Gastroesophageal sphincter (tissue), 4 donors: ENCODE measurements around the gene ITCH. TPM values are rescaled to one million over a fixed set of nuclear protein-coding genes. Genes with fewer than 3 reads are reported as not detected.
"Not testable (repeated sequence)": the region's sequence is repeated elsewhere in the genome, so short reads cannot be mapped to it uniquely, and the experiment has no call there.

Experiments
- ATAC-seq: fragments of 150-250 bp; one replicate; pipeline ENCODE4 v1.9.1; 2016; ENCODE audit warnings: mild to moderate bottlenecking, moderate library complexity
- H3K27ac ChIP-seq, 4 donors: fragments of 200-600 bp; sonication (generic) in 3 of 4; 1 replicate in 3 of 4; 2 replicates in 1 of 4; pipeline ENCODE4 v1.5.1; 2016 to 2019
- H3K27me3 ChIP-seq: fragments of 200-600 bp; sonication (generic); one replicate; pipeline ENCODE4 v1.5.1; 2019
- H3K36me3 ChIP-seq, 2 donors: fragments of 200-600 bp; sonication (generic); one replicate each; pipeline ENCODE4 v1.5.1; 2019; ENCODE audit warnings: control low read depth in 1 of 2
- H3K4me1 ChIP-seq, 3 donors: fragments of 200-600 bp; sonication (generic); 1 replicate in 2 of 3; 2 replicates in 1 of 3; pipeline ENCODE4 v1.5.1; 2016 to 2019; ENCODE audit warnings: control low read depth in 2 of 3
- H3K4me3 ChIP-seq, 2 donors: fragments of 200-600 bp; sonication (generic); one replicate each; pipeline ENCODE4 v1.5.1; 2019; ENCODE audit warnings: mild to moderate bottlenecking in 1 of 2, moderate library complexity in 1 of 2
- H3K9me3 ChIP-seq, 3 donors: fragments of 200-600 bp; sonication (generic); one replicate each; pipeline ENCODE4 v1.5.1; 2017 to 2019; ENCODE audit warnings: control low read depth in 2 of 3
- CTCF ChIP-seq, 4 experiments: fragments of 200-600 bp in 2 of 4; fragments of 450-650 bp in 2 of 4; sonication (generic) in 1 of 4; IDR thresholded peaks; one replicate each; pipeline ENCODE4 v1.5.1; 2017 to 2019; ENCODE audit warnings: antibody characterized with exemption in 4 of 4, mild to moderate bottlenecking in 2 of 4, moderate library complexity in 2 of 4
- EP300 ChIP-seq: sonication (generic); formaldehyde crosslinking; IDR thresholded peaks from one replicate; pipeline ENCODE4 v1.6.1; 2017; ENCODE audit warnings: antibody characterized with exemption, mild to moderate bottlenecking
- POLR2A ChIP-seq, 2 donors: fragments of 450-650 bp; IDR thresholded peaks; one replicate each; pipeline ENCODE4 v1.6.1; 2017; ENCODE audit warnings: antibody characterized with exemption in 2 of 2, mild to moderate bottlenecking in 2 of 2, moderate library complexity in 1 of 2
- POLR2AphosphoS5 ChIP-seq: sonication (generic); formaldehyde crosslinking; IDR thresholded peaks from one replicate; pipeline ENCODE4 v1.6.1; 2017; ENCODE audit warnings: antibody characterized with exemption
- WGBS, 2 donors: methylation state at CpG; one replicate each; pipeline ENCODE4 v1.1.5; 2018; ENCODE audit warnings: low coverage in 1 of 2; 5-methylcytosine and 5-hydroxymethylcytosine counted together
- total RNA-seq, 4 donors: library from RNA; depleted of rRNA; stranded (reverse); fragments of >200 nt; gene quantifications; one replicate each; pipeline ENCODE4 v1.1.0, GENCODE V29; 2016

ITCH gene
- total RNA-seq, 4 donors from 2014 or later: 59.5 to 75.5 (median 65.1) TPM

DNA sequence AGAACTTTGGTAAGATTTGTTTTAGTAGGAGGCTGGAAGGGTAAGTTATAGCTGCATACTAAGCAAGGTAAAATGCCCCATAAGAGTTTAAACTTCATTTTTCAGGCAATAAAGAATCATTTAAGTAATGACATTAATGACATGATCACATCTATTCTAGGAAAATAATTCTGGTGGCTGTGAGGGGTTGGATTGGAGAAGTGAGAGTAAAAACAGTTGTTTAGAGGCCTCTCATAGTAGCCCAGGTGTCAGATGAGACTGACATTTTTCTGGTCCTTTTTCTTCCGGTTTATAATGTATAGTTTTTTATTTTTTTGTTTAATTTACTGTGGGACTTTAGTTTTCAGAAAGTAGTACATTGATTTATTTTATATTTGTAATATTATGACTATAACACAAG, 40.8 kb downstream of the ITCH start:
- Histone ChIP-seq H3K27ac (no peak overlapping the region), H3K9me3 (no peaks in the 10 kb centered on the region), H3K36me3 (peaks cover 0 to 34% of the 10 kb centered on the region in 2 donors), H3K27me3 (no peaks in the 10 kb centered on the region), H3K4me3 (no peak overlapping the region), H3K4me1 (peaks cover 0 to 45% (median 0%) of the 10 kb centered on the region in 3 donors)
- no peak for TF ChIP-seq EP300
- no peak for TF ChIP-seq POLR2A (IDR thresholded peaks at IDR 0.05)
- TF ChIP-seq POLR2AphosphoS5: no peak
- TF ChIP-seq CTCF (IDR thresholded peaks at IDR 0.05): no peak
- ATAC-seq: no peak
- WGBS, 2 donors: 83 to 86% methylated on average over 1 of the region's 1 CpG

DNA sequence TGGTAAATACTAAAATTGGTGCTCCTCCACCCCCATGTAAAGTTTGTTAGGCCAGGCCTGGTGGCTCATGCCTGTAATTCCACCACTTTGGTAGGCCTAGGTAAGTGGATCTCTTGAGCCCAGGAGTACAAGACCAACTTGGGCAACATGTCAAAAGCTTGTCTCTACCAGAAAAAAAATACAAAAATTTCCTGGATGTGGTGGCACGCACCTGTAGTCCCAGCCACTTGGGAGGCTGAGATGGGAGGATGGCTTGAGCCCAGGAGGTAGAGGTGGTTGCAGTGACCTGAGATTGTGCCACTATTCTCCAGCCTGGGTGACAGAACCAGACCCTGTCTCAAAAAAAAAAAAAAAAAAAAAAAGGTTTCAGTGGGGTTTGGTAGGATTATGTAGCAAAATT, 41.7 kb downstream of the ITCH start:
- no peaks in the 10 kb centered on the region for H3K27me3 ChIP-seq
- 100% methylated on average over 1 of the region's 1 CpG; no CpG with 5 or more reads in 1 of the 2 donors for WGBS, 2 donors
- ATAC-seq: no peak
- H3K27ac ChIP-seq: no peak overlapping the region
- no peaks in the 10 kb centered on the region for H3K9me3 ChIP-seq
- no peak overlapping the region for H3K4me3 ChIP-seq
- peaks cover 0 to 45% (median 0%) of the 10 kb centered on the region in 3 donors for H3K4me1 ChIP-seq
- H3K36me3 ChIP-seq: peaks cover 0 to 36% of the 10 kb centered on the region in 2 donors
- no peak for TF ChIP-seq EP300
- no peak for TF ChIP-seq CTCF (IDR thresholded peaks at IDR 0.05)
- no peak for TF ChIP-seq POLR2AphosphoS5
- TF ChIP-seq POLR2A (IDR thresholded peaks at IDR 0.05): no peak

DNA sequence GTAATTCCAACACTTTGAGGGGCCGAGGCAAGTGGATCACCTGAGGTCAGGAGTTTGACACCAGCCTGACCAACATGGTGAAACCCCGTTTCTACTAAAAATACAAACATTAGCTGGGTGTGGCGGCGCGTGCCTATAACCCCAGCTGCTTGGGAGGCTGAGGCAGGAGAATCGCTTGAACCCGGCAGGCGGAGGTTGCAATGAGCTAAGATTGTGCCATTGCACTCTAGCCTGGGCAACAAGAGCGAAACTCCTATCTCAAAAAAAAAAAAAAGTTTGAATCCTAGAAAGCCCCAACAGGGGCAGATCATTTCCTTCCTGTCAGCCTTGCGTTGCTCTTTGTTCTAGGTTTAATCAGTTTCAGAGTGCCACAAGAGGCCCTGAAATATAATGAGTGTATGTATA, 42.2 kb downstream of the ITCH start:
- 67 to 83% methylated on average over 1 to 7 of the region's 10 CpGs for WGBS, 2 donors
- Histone ChIP-seq H3K36me3 (peaks cover 0 to 36% of the 10 kb centered on the region in 2 donors), H3K4me1 (peaks cover 0 to 45% (median 0%) of the 10 kb centered on the region in 3 donors)
- H3K4me3 ChIP-seq, ATAC-seq, H3K9me3 ChIP-seq, H3K27me3 ChIP-seq, H3K27ac ChIP-seq: not testable (repeated sequence)

GRCh38 chr20:34405942-34406341, 42.9 kb downstream of the ITCH start:
- Histone ChIP-seq H3K4me1 (peaks cover 0 to 41% (median 0%) of the 10 kb centered on the region in 3 donors), H3K36me3 (peaks cover 0 to 40% of the 10 kb centered on the region in 2 donors)
- H3K4me3 ChIP-seq, H3K27ac ChIP-seq, H3K9me3 ChIP-seq, H3K27me3 ChIP-seq, ATAC-seq: not testable (repeated sequence)
- 92 to 100% methylated on average over 3 of the region's 3 CpGs for WGBS, 2 donors

GRCh38 chr20:34407962-34408474, 44.9 kb downstream of the ITCH start:
- Histone ChIP-seq H3K4me3 (no peak overlapping the region), H3K36me3 (peaks cover 0 to 43% of the 10 kb centered on the region in 2 donors), H3K4me1 (peaks cover 0 to 29% (median 0%) of the 10 kb centered on the region in 3 donors), H3K9me3 (no peaks in the 10 kb centered on the region), H3K27ac (no peak overlapping the region), H3K27me3 (no peaks in the 10 kb centered on the region)
- ATAC-seq: no peak
- WGBS, 2 donors: 84% methylated on average over 7 of the region's 9 CpGs; no CpG with 5 or more reads in 1 of the 2 donors
- TF ChIP-seq POLR2AphosphoS5 (no peak), EP300 (no peak), CTCF (IDR thresholded peaks at IDR 0.05) (no peak), POLR2A (IDR thresholded peaks at IDR 0.05) (no peak)

- TF ChIP-seq EP300 (no peak), CTCF (IDR thresholded peaks at IDR 0.05) (no peak), POLR2AphosphoS5 (no peak), POLR2A (IDR thresholded peaks at IDR 0.05) (no peak)
- H3K4me1 ChIP-seq: peaks cover 0 to 16% (median 0%) of the 10 kb centered on the region in 3 donors
- WGBS, 2 donors: 86 to 88% methylated on average over 6 of the region's 6 CpGs
- ATAC-seq: no peak
- no peak overlapping the region for H3K4me3 ChIP-seq
- H3K36me3 ChIP-seq: peaks cover 0 to 65% of the 10 kb centered on the region in 2 donors
- H3K27me3 ChIP-seq: no peaks in the 10 kb centered on the region
- H3K9me3 ChIP-seq: no peaks in the 10 kb centered on the region
- no peak overlapping the region for H3K27ac ChIP-seq
Measured at GRCh38 chr20:34410336-34410735, 47.3 kb downstream of the ITCH start.
